Panc1 (cell line): Measurements from ENCODE around the gene SLC9A3. TPM values are rescaled to one million over a fixed set of nuclear protein-coding genes. Genes with fewer than 3 reads are reported as not detected.

Experiments
- ATAC-seq: fragments of 200-7000 bp; cut with Tn5 transposase; 2 replicates; pipeline ENCODE4 v1.9.1; 2020; ENCODE audit warnings: mild to moderate bottlenecking, moderate library complexity
- BruUV-seq: library from RNA; stranded (reverse); fragments of 400-500 nt; replicated peaks from 2 replicates; lab custom pipeline; 2021; lab: Mats Ljungman, UMichigan
- CTCF ChIA-PET: fragments of 300-600 bp; sonication (Branson Sonifier 250); formaldehyde crosslinking; loops from one replicate; lab custom pipeline; 2022; ENCODE audit warnings: antibody characterized with exemption; lab: Charles Lee
- POLR2A ChIA-PET: fragments of 300-600 bp; sonication (Branson Sonifier 250); formaldehyde crosslinking; loops from one replicate; lab custom pipeline; 2022; ENCODE audit warnings: antibody characterized with exemption; lab: Charles Lee
- DNase-seq: peaks from one replicate; pipeline ENCODE4 v3.0.0-alpha.2; 2010; ENCODE audit warnings: low read depth, low spot score
- H3K27ac ChIP-seq: 2 replicates; pipeline ENCODE4 v1.5.1; 2011; ENCODE audit warnings: mild to moderate bottlenecking, low read length, inconsistent platforms
- H3K27me3 ChIP-seq: fragments of 200-500 bp; sonication (Bioruptor generic); 2 replicates; pipeline ENCODE4 v1.6.0; 2014; ENCODE audit warnings: low read length, inconsistent platforms; ENCODE audit not compliant: control insufficient read depth, insufficient read depth
- H3K36me3 ChIP-seq: fragments of 200-500 bp; sonication (Bioruptor generic); 2 replicates; pipeline ENCODE4 v1.5.1; 2014; ENCODE audit warnings: inconsistent platforms, mild to moderate bottlenecking, low read length, moderate library complexity; ENCODE audit not compliant: control insufficient read depth, insufficient read depth
- H3K4me1 ChIP-seq: 2 replicates; pipeline ENCODE4 v1.5.1; 2011; ENCODE audit warnings: inconsistent platforms, mild to moderate bottlenecking, low read length, moderate library complexity; ENCODE audit not compliant: control insufficient read depth, insufficient read depth
- H3K4me3 ChIP-seq, 2 experiments: 2 replicates each; pipeline ENCODE4 v1.5.1; 2011 to 2012; ENCODE audit warnings: low read depth in 2 of 2, low read length in 2 of 2, mild to moderate bottlenecking in 2 of 2, inconsistent platforms in 1 of 2, moderate library complexity in 1 of 2
- H3K9me3 ChIP-seq: fragments of 200-500 bp; sonication (Bioruptor generic); 2 replicates; pipeline ENCODE4 v1.5.1; 2014; ENCODE audit warnings: low read depth, mild to moderate bottlenecking, inconsistent platforms, low read length, moderate library complexity; ENCODE audit not compliant: control insufficient read depth, insufficient read depth
- CTCF ChIP-seq: fragments of 450-650 bp; IDR thresholded peaks from 2 replicates; pipeline ENCODE4 v1.5.1; 2017; ENCODE audit warnings: mild to moderate bottlenecking
- POLR2AphosphoS5 ChIP-seq: IDR thresholded peaks from 2 replicates; pipeline ENCODE4 v1.6.1; 2012; ENCODE audit warnings: mild to moderate bottlenecking, low read depth, low read length, moderate library complexity
- REST ChIP-seq, 2 experiments: IDR thresholded peaks; 2 replicates each; pipeline ENCODE4 v1.6.1; 2011 to 2012; ENCODE audit warnings: low read depth in 2 of 2, control low read depth in 1 of 2, low read length in 1 of 2, mild to moderate bottlenecking in 1 of 2, moderate library complexity in 1 of 2; ENCODE audit not compliant: insufficient read depth in 1 of 2
- SIN3A ChIP-seq: IDR thresholded peaks from 2 replicates; pipeline ENCODE4 v1.6.1; 2012; ENCODE audit warnings: low read depth, mild to moderate bottlenecking, low read length, moderate library complexity, borderline replicate concordance; ENCODE audit not compliant: insufficient read depth
- TCF7L2 ChIP-seq: IDR thresholded peaks from 2 replicates; pipeline ENCODE4 v1.6.1; 2011; ENCODE audit warnings: mild to moderate bottlenecking, low read depth, low read length, inconsistent platforms
- in situ Hi-C: cut with HindIII; loops from 2 replicates; pipeline ENCODE4 v1.10.0; 2016; ENCODE audit warnings: low sequenced_read_pairs, low pct_unique_long_range_greater_than_20kb
- intact Hi-C: fragments of 100-400 bp; cut with micrococcal nuclease; formaldehyde crosslinking; loops from one replicate; pipeline ENCODE4 v1.10.0; 2022; ENCODE audit not compliant: unreplicated experiment
- total RNA-seq: library from RNA; stranded (reverse); gene quantifications from one replicate; pipeline ENCODE4 v1.2.1, GENCODE V29; 2021; ENCODE audit not compliant: unreplicated experiment

SLC9A3 gene
- total RNA-seq, 1 experiment from 2014 or later = 2.0 TPM

- ATAC-seq = no peak
- ChIA-PET POLR2A (no interaction called here), CTCF (no interaction called here)
- Histone ChIP-seq H3K4me3 (no peak overlapping the region), H3K27ac (no peak overlapping the region), H3K27me3 (peaks cover 7% of the 10 kb centered on the region), H3K36me3 (no peaks in the 10 kb centered on the region), H3K4me1 (no peaks in the 10 kb centered on the region), H3K9me3 (no peaks in the 10 kb centered on the region)
- TF ChIP-seq TCF7L2 = no peak
- no peak for TF ChIP-seq SIN3A
- TF ChIP-seq POLR2AphosphoS5 = no peak
- no peak for TF ChIP-seq REST (IDR thresholded peaks at IDR 0.05; ENCODE audit: insufficient read depth in 1 of 2, low read depth in 2 of 2, low read length in 1 of 2)
- DNase-seq = no peak
- no TSS peak for BruUV-seq
- in situ Hi-C loops = no loop called here
- intact Hi-C loops = no loop called here
These were observed 6.0 kb upstream of the SLC9A3 start for GRCh38 chr5:530001-530955.

GRCh38 chr5:528629-529511 lies 4.6 kb upstream of the SLC9A3 start:
- DNase-seq (no peak), ATAC-seq (no peak)
- POLR2A ChIA-PET = no interaction called here
- no peak overlapping the region for H3K4me3 ChIP-seq
- CTCF ChIA-PET = interaction anchor here (0.7 kb wide), 1 partner anchor 10 kb away, joined by 14 read pairs; no protein-coding TSS in a partner anchor
- no peaks in the 10 kb centered on the region for H3K9me3 ChIP-seq
- BruUV-seq = no TSS peak
- H3K4me1 ChIP-seq = no peaks in the 10 kb centered on the region
- H3K27me3 ChIP-seq = peaks cover 8% of the 10 kb centered on the region
- TF ChIP-seq POLR2AphosphoS5 (no peak), SIN3A (no peak), CTCF (no peak)
- in situ Hi-C loops (no loop called here), intact Hi-C loops (no loop called here)
- H3K27ac ChIP-seq = no peak overlapping the region
- H3K36me3 ChIP-seq = no peaks in the 10 kb centered on the region
